B cell (primary cell): ENCODE results near the gene PEBP1. TPM values are rescaled to one million over a fixed set of nuclear protein-coding genes. Genes with fewer than 3 reads are reported as not detected.

Source experiments
- ATAC-seq: fragments of 200-7000 bp; cut with Tn5 transposase; one replicate; pipeline ENCODE4 v1.10.0; 2021; ENCODE audit warnings: low read depth, mild to moderate bottlenecking, moderate number of reproducible peaks, moderate library complexity
- CTCF ChIA-PET: fragments of 350-600 bp; sonication (Branson Sonifier 250); formaldehyde crosslinking; loops from one replicate; lab custom pipeline; 2021; ENCODE audit warnings: antibody characterized with exemption, inconsistent platforms; lab: Charles Lee
- POLR2A ChIA-PET: fragments of 350-600 bp; sonication (Branson Sonifier 250); formaldehyde crosslinking; loops from one replicate; lab custom pipeline; 2021; ENCODE audit warnings: antibody characterized with exemption; lab: Charles Lee
- DNase-seq: peaks from one replicate; pipeline ENCODE4 v3.0.0; 2013
- H2AFZ ChIP-seq: 2 replicates; pipeline ENCODE4 v1.6.1; 2012; ENCODE audit warnings: mild to moderate bottlenecking, low read depth, low read length; ENCODE audit not compliant: insufficient read depth, poor library complexity, severe bottlenecking
- H3K27ac ChIP-seq, 2 donors: 1 replicate in 1 of 2; 2 replicates in 1 of 2; pipeline ENCODE4 v1.5.1; 2012 to 2013; ENCODE audit warnings: low read length in 2 of 2, mild to moderate bottlenecking in 2 of 2, moderate library complexity in 1 of 2
- H3K27me3 ChIP-seq, 4 experiments: fragments of 200-600 bp in 1 of 4; sonication (generic) in 1 of 4; replicated peaks in 1 of 4; 1 replicate in 2 of 4; 2 replicates in 2 of 4; pipeline versions ENCODE4 v1.6.1 to v1.7.0; 2013 to 2016; ENCODE audit warnings: low read length in 3 of 4, mild to moderate bottlenecking in 2 of 4, mixed read lengths in 1 of 4, moderate library complexity in 1 of 4; ENCODE audit not compliant: insufficient read depth in 4 of 4, control insufficient read depth in 3 of 4; ENCODE audit errors: control extremely low read depth in 1 of 4
- H3K36me3 ChIP-seq, 2 experiments: replicated peaks in 1 of 2; 1 replicate in 1 of 2; 2 replicates in 1 of 2; pipeline versions ENCODE4 v1.6.1 to v1.7.1; 2013; ENCODE audit warnings: low read length in 1 of 2; ENCODE audit not compliant: insufficient read depth in 2 of 2, control insufficient read depth in 1 of 2; ENCODE audit errors: control extremely low read depth in 1 of 2, extremely low read depth in 1 of 2
- H3K4me1 ChIP-seq, 2 donors: fragments of 200-600 bp in 1 of 2; sonication (generic) in 1 of 2; 1 replicate in 1 of 2; 2 replicates in 1 of 2; pipeline versions ENCODE4 v1.5.1 to v1.6.1; 2013 to 2017; ENCODE audit warnings: low read length in 2 of 2; ENCODE audit not compliant: control insufficient read depth in 2 of 2, insufficient read depth in 2 of 2
- H3K4me2 ChIP-seq: replicated peaks from 2 replicates; pipeline ENCODE3; 2012; ENCODE audit warnings: mild to moderate bottlenecking, low read depth, low read length; ENCODE audit not compliant: poor library complexity, severe bottlenecking
- H3K4me3 ChIP-seq, 5 experiments: fragments of 200-600 bp in 1 of 5; sonication (generic) in 1 of 5; 1 replicate in 3 of 5; 2 replicates in 2 of 5; pipeline versions ENCODE4 v1.5.1 to v1.7.0; 2011 to 2016; ENCODE audit warnings: low read length in 4 of 5, mild to moderate bottlenecking in 4 of 5, low read depth in 2 of 5, control low read depth in 1 of 5, moderate library complexity in 1 of 5; ENCODE audit not compliant: insufficient read depth in 1 of 5; ENCODE audit errors: control extremely low read depth in 1 of 5, extremely low read depth in 1 of 5
- H3K79me2 ChIP-seq: fragments of 200-600 bp; sonication (generic); one replicate; pipeline ENCODE4 v1.6.0; 2016; ENCODE audit warnings: low read length; ENCODE audit not compliant: control insufficient read depth, insufficient read depth
- H3K9ac ChIP-seq: fragments of 200-600 bp; sonication (generic); 2 replicates; pipeline ENCODE4 v1.6.1; 2017; ENCODE audit warnings: mild to moderate bottlenecking, low read length, moderate library complexity
- H3K9me3 ChIP-seq, 3 donors: one replicate each; pipeline versions ENCODE4 v1.6.1 to v1.7.1; 2013; ENCODE audit warnings: low read length in 2 of 3; ENCODE audit not compliant: control insufficient read depth in 2 of 3, insufficient read depth in 1 of 3; ENCODE audit errors: control extremely low read depth in 1 of 3
- H4K20me1 ChIP-seq: 2 replicates; pipeline ENCODE4 v1.6.0; 2012; ENCODE audit warnings: mild to moderate bottlenecking, low read length; ENCODE audit not compliant: insufficient read depth, control insufficient read depth, poor library complexity, severe bottlenecking
- H3K27ac Mint-ChIP-seq: one replicate; pipeline ENCODE4 v1.8.0; 2021; ENCODE audit warnings: mixed read lengths
- H3K27me3 Mint-ChIP-seq: one replicate; pipeline ENCODE4 v1.8.0; 2021; ENCODE audit warnings: mixed read lengths
- H3K4me1 Mint-ChIP-seq: one replicate; pipeline ENCODE4 v1.8.0; 2021; ENCODE audit warnings: mixed read lengths
- H3K4me3 Mint-ChIP-seq: one replicate; pipeline ENCODE4 v1.8.0; 2021; ENCODE audit warnings: mixed read lengths
- H3K9me3 Mint-ChIP-seq: one replicate; pipeline ENCODE4 v1.8.0; 2022; ENCODE audit warnings: mixed read lengths; ENCODE audit not compliant: insufficient read depth
- CTCF ChIP-seq: fragments of 200-600 bp; IDR thresholded peaks from one replicate; pipeline ENCODE4 v1.8.0; 2022; ENCODE audit warnings: antibody characterized with exemption, mild to moderate bottlenecking
- EZH2 ChIP-seq: IDR thresholded peaks from 2 replicates; pipeline ENCODE4 v1.6.1; 2012; ENCODE audit warnings: borderline replicate concordance, low read depth, mild to moderate bottlenecking, moderate library complexity, low read length; ENCODE audit not compliant: insufficient read depth, poor library complexity, severe bottlenecking
- WGBS: methylation state at CpG from one replicate; pipeline ENCODE4 v1.1.5; 2013; ENCODE audit warnings: missing lambda C conversion rate; ENCODE audit not compliant: insufficient coverage; 5-methylcytosine and 5-hydroxymethylcytosine counted together
- intact Hi-C: fragments of 100-400 bp; cut with micrococcal nuclease; formaldehyde crosslinking; loops from one replicate; pipeline ENCODE4 v1.10.0; 2022
- polyA plus RNA-seq: library from polyadenylated mRNA; depleted of rRNA; stranded (reverse); fragments of >200 nt; gene quantifications from 2 replicates; pipeline ENCODE4 v1.2.3, GENCODE V29; 2012
- total RNA-seq, 2 donors: library from RNA; stranded (reverse); fragments of 120-200 nt in 1 of 2; gene quantifications; 1 replicate in 1 of 2; 2 replicates in 1 of 2; pipeline versions ENCODE4 v1.2.3 to v1.2.4, GENCODE V29; 2013 to 2022

The PEBP1 gene
- total and polyA plus RNA-seq, 2 donors (not counting 1 experiment from before 2014, with no cell fraction given): 76.6 to 106 TPM

- Mint-ChIP-seq H3K4me1 (peaks cover 4% of the 10 kb centered on the region), H3K4me3 (no peak overlapping the region), H3K9me3 (no peaks in the 10 kb centered on the region), H3K27me3 (no peaks in the 10 kb centered on the region), H3K27ac (no peak overlapping the region)
- no peaks in the 10 kb centered on the region for H3K36me3 ChIP-seq
- TF ChIP-seq CTCF (no peak), EZH2 (no peak)
- H3K4me1 ChIP-seq: no peaks in the 10 kb centered on the region
- no peaks in the 10 kb centered on the region for H3K9me3 ChIP-seq
- H4K20me1 ChIP-seq: no peaks in the 10 kb centered on the region
- H3K4me2 ChIP-seq: no peak overlapping the region
- POLR2A ChIA-PET: no interaction called here
- no peak overlapping the region for H3K27ac ChIP-seq
- intact Hi-C loops: no loop called here
- WGBS: no CpG with 5 or more reads among the region's 5 CpGs
- H3K4me3 ChIP-seq: no peak overlapping the region
- no peak for ATAC-seq
- no peak overlapping the region for H3K9ac ChIP-seq
- CTCF ChIA-PET: interaction anchor here (0.7 to 5.6 kb wide), 3 partner anchors 9 to 282 kb away, joined by 3 to 46 read pairs (median 5); partner anchors contain the start of gene SUDS3
- no peak overlapping the region for H2AFZ ChIP-seq
- H3K79me2 ChIP-seq: no peaks in the 10 kb centered on the region
- no peaks in the 10 kb centered on the region for H3K27me3 ChIP-seq
- DNase-seq: no peak
These were observed 11.5 kb upstream of the PEBP1 start for GRCh38 chr12:118124333-118124874.

GRCh38 chr12:118125743-118126118 is 10.2 kb upstream of the PEBP1 start:
- no peak overlapping the region for H3K27ac ChIP-seq
- no peaks in the 10 kb centered on the region for H3K79me2 ChIP-seq
- no CpG with 5 or more reads among the region's 4 CpGs for WGBS
- no peaks in the 10 kb centered on the region for H3K9me3 Mint-ChIP-seq
- H3K27ac Mint-ChIP-seq: no peak overlapping the region
- H3K36me3 ChIP-seq: no peaks in the 10 kb centered on the region
- no peaks in the 10 kb centered on the region for H3K27me3 ChIP-seq
- H3K4me2 ChIP-seq: no peak overlapping the region
- no peaks in the 10 kb centered on the region for H3K4me1 ChIP-seq
- no peak overlapping the region for H3K4me3 ChIP-seq
- no peak for TF ChIP-seq EZH2
- TF ChIP-seq CTCF: no peak
- intact Hi-C loops: no loop called here
- ChIA-PET CTCF (no interaction called here), POLR2A (no interaction called here)
- peaks cover under 1% of the 10 kb centered on the region for H3K4me1 Mint-ChIP-seq
- no peaks in the 10 kb centered on the region for H3K9me3 ChIP-seq
- no peaks in the 10 kb centered on the region for H3K27me3 Mint-ChIP-seq
- no peaks in the 10 kb centered on the region for H4K20me1 ChIP-seq
- DNase-seq (no peak), ATAC-seq (no peak)
- H3K9ac ChIP-seq: no peak overlapping the region
- no peak overlapping the region for H2AFZ ChIP-seq
- H3K4me3 Mint-ChIP-seq: no peak overlapping the region
